Activated CD8-positive, alpha-beta memory T cell treated with anti-CD3 and anti-CD28 coated beads, Interleukin-2, amount 10 ng/mL, durations not matched to agents 7 days and 5 days (primary cell): ENCODE measurements around the gene ARSB. TPM values are rescaled to one million over a fixed set of nuclear protein-coding genes. Genes with fewer than 3 reads are reported as not detected.
"Not testable (repeated sequence)": the region's sequence is repeated elsewhere in the genome, so short reads cannot be mapped to it uniquely, and the experiment has no call there.

Experiments used
- ATAC-seq: fragments of 150-1000 bp; cut with Tn5 transposase; one replicate; pipeline ENCODE4 v1.10.0; 2021; ENCODE audit warnings: moderate library complexity
- CTCF ChIA-PET: fragments of 350-600 bp; sonication (Branson Sonifier 250); formaldehyde crosslinking; loops from one replicate; lab custom pipeline; 2021; ENCODE audit warnings: antibody characterized with exemption; lab: Charles Lee
- DNase-seq: peaks from one replicate; pipeline ENCODE4 v3.0.0-alpha.2; 2020
- H3K27ac Mint-ChIP-seq: one replicate; pipeline ENCODE4 v1.8.0; 2021; ENCODE audit warnings: mild to moderate bottlenecking, mixed read lengths
- H3K27me3 Mint-ChIP-seq: one replicate; pipeline ENCODE4 v1.8.0; 2021; ENCODE audit warnings: mixed read lengths
- H3K36me3 Mint-ChIP-seq: one replicate; pipeline ENCODE4 v1.8.0; 2021; ENCODE audit warnings: mild to moderate bottlenecking, mixed read lengths
- H3K4me1 Mint-ChIP-seq: one replicate; pipeline ENCODE4 v1.8.0; 2021; ENCODE audit warnings: mixed read lengths
- H3K4me3 Mint-ChIP-seq: one replicate; pipeline ENCODE4 v1.8.0; 2021; ENCODE audit warnings: mild to moderate bottlenecking, moderate library complexity, mixed read lengths
- H3K9me3 Mint-ChIP-seq: one replicate; pipeline ENCODE4 v1.8.0; 2022; ENCODE audit warnings: low read depth, mixed read lengths
- total RNA-seq, 2 experiments: library from RNA; stranded (reverse); gene quantifications; one replicate each; pipeline ENCODE4 v1.2.3, GENCODE V29; 2021

ARSB gene
- total RNA-seq, 2 experiments from 2014 or later: 12.3 to 13.0 TPM

- peaks cover 3% of the 10 kb centered on the region for H3K27me3 Mint-ChIP-seq
- H3K4me3 Mint-ChIP-seq: peak overlapping the region; percentile 88
- peak overlapping the region; percentile 97 for H3K27ac Mint-ChIP-seq
- ATAC-seq (peak; percentile 68), DNase-seq (peak; percentile 89)
- no peaks in the 10 kb centered on the region for H3K9me3 Mint-ChIP-seq
- CTCF ChIA-PET: interaction anchor here (0.9 to 5.4 kb wide), 3 partner anchors 37 to 245 kb away, joined by 3 to 49 read pairs (median 19); no protein-coding TSS in a partner anchor
- H3K4me1 Mint-ChIP-seq: peaks cover 38% of the 10 kb centered on the region
- no peaks in the 10 kb centered on the region for H3K36me3 Mint-ChIP-seq
These were observed 664 bp upstream of the ARSB start for GRCh38 chr5:78985725-78986223.

- peak; percentile 72 for ATAC-seq
- H3K4me1 Mint-ChIP-seq: peaks cover 45% of the 10 kb centered on the region
These were observed 533 bp downstream of the ARSB start for GRCh38 chr5:78984439-78985115.

GRCh38 chr5:78983601-78984438 is 1.3 kb downstream of the ARSB start:
- Mint-ChIP-seq H3K27me3 (peaks cover 3% of the 10 kb centered on the region), H3K27ac (peak overlapping the region; percentile 91), H3K4me1 (peaks cover 53% of the 10 kb centered on the region), H3K36me3 (no peaks in the 10 kb centered on the region), H3K4me3 (peak overlapping the region; percentile 89), H3K9me3 (no peaks in the 10 kb centered on the region)
- ATAC-seq (no peak), DNase-seq (no peak)
- CTCF ChIA-PET: interaction anchor here (0.7 to 5.4 kb wide), 6 partner anchors 10 to 149 kb away, joined by 3 to 49 read pairs (median 3); no protein-coding TSS in a partner anchor

More at GRCh38 chr5:78984439-78985115, 533 bp downstream of the ARSB start:
- Mint-ChIP-seq H3K4me3 (peak overlapping the region; percentile 89), H3K27me3 (peaks cover 3% of the 10 kb centered on the region), H3K36me3 (no peaks in the 10 kb centered on the region), H3K9me3 (no peaks in the 10 kb centered on the region), H3K27ac (peak overlapping the region; percentile 91)
- CTCF ChIA-PET: interaction anchor here (0.7 to 5.4 kb wide), 5 partner anchors 11 to 246 kb away, joined by 3 to 49 read pairs (median 3); no protein-coding TSS in a partner anchor
- DNase-seq: peak; percentile 82

GRCh38 chr5:78983194-78983593 is 1.9 kb downstream of the ARSB start:
- Mint-ChIP-seq H3K27ac (peak overlapping the region; percentile 91), H3K4me3 (peak overlapping the region; percentile 89), H3K4me1 (peaks cover 54% of the 10 kb centered on the region)
- not testable (repeated sequence) for DNase-seq, H3K9me3 Mint-ChIP-seq, H3K36me3 Mint-ChIP-seq, H3K27me3 Mint-ChIP-seq, ATAC-seq
- CTCF ChIA-PET: interaction anchor here (1.0 to 5.4 kb wide), 4 partner anchors 10 to 150 kb away, joined by 3 to 49 read pairs (median 11); no protein-coding TSS in a partner anchor

- H3K27me3 Mint-ChIP-seq: no peaks in the 10 kb centered on the region
- H3K9me3 Mint-ChIP-seq: no peaks in the 10 kb centered on the region
- H3K4me1 Mint-ChIP-seq: peaks cover 38% of the 10 kb centered on the region
- DNase-seq: no peak
- H3K4me3 Mint-ChIP-seq: no peak overlapping the region
- no peak for ATAC-seq
- no peaks in the 10 kb centered on the region for H3K36me3 Mint-ChIP-seq
- H3K27ac Mint-ChIP-seq: no peak overlapping the region
- CTCF ChIA-PET: interaction anchor here (0.8 to 1.9 kb wide), 2 partner anchors 93 to 153 kb away, joined by 3 to 6 read pairs; no protein-coding TSS in a partner anchor
These were observed 5.2 kb downstream of the ARSB start for GRCh38 chr5:78979909-78980308.

GRCh38 chr5:78979117-78979742 is 5.9 kb downstream of the ARSB start:
- Mint-ChIP-seq H3K27ac (no peak overlapping the region), H3K4me3 (no peak overlapping the region), H3K36me3 (no peaks in the 10 kb centered on the region), H3K4me1 (peaks cover 38% of the 10 kb centered on the region), H3K9me3 (no peaks in the 10 kb centered on the region), H3K27me3 (no peaks in the 10 kb centered on the region)
- CTCF ChIA-PET: interaction anchor here (1.9 kb wide), 1 partner anchor 154 kb away, joined by 6 read pairs; no protein-coding TSS in a partner anchor
- DNase-seq: no peak
- peak; percentile 29 for ATAC-seq

GRCh38 chr5:78975035-78975434 is 10.1 kb downstream of the ARSB start:
- peaks cover 13% of the 10 kb centered on the region for H3K4me1 Mint-ChIP-seq
- no peak overlapping the region for H3K27ac Mint-ChIP-seq
- no peaks in the 10 kb centered on the region for H3K36me3 Mint-ChIP-seq
- DNase-seq: no peak
- no peaks in the 10 kb centered on the region for H3K27me3 Mint-ChIP-seq
- ATAC-seq: no peak
- no peaks in the 10 kb centered on the region for H3K9me3 Mint-ChIP-seq
- H3K4me3 Mint-ChIP-seq: no peak overlapping the region
- CTCF ChIA-PET: interaction anchor here (1.7 kb wide), 1 partner anchor 47 kb away, joined by 4 read pairs; no protein-coding TSS in a partner anchor

- H3K4me3 Mint-ChIP-seq: no peak overlapping the region
- H3K27me3 Mint-ChIP-seq: no peaks in the 10 kb centered on the region
- no peaks in the 10 kb centered on the region for H3K9me3 Mint-ChIP-seq
- H3K27ac Mint-ChIP-seq: no peak overlapping the region
- no peak for ATAC-seq
- peaks cover 9% of the 10 kb centered on the region for H3K4me1 Mint-ChIP-seq
- no peaks in the 10 kb centered on the region for H3K36me3 Mint-ChIP-seq
- CTCF ChIA-PET: no interaction called here
- no peak for DNase-seq
These were observed 10.5 kb downstream of the ARSB start for GRCh38 chr5:78974601-78975000.

GRCh38 chr5:78974011-78974410 is 11.1 kb downstream of the ARSB start:
- Mint-ChIP-seq H3K4me3 (no peak overlapping the region), H3K27ac (no peak overlapping the region), H3K27me3 (no peaks in the 10 kb centered on the region), H3K4me1 (peaks cover 3% of the 10 kb centered on the region), H3K36me3 (no peaks in the 10 kb centered on the region), H3K9me3 (no peaks in the 10 kb centered on the region)
- DNase-seq (no peak), ATAC-seq (no peak)
- CTCF ChIA-PET: no interaction called here

- no peak for DNase-seq
- CTCF ChIA-PET: no interaction called here
These were observed 12.3 kb downstream of the ARSB start for GRCh38 chr5:78972654-78973428.

GRCh38 chr5:78971998-78972397 is 13.1 kb downstream of the ARSB start:
- H3K4me1 Mint-ChIP-seq: no peaks in the 10 kb centered on the region
- H3K9me3 Mint-ChIP-seq: no peaks in the 10 kb centered on the region
- ATAC-seq: no peak
- H3K36me3 Mint-ChIP-seq: peaks cover 5% of the 10 kb centered on the region
- no peak overlapping the region for H3K4me3 Mint-ChIP-seq
- H3K27me3 Mint-ChIP-seq: no peaks in the 10 kb centered on the region
- CTCF ChIA-PET: no interaction called here
- DNase-seq: no peak
- H3K27ac Mint-ChIP-seq: no peak overlapping the region

More at GRCh38 chr5:78972654-78973428, 12.3 kb downstream of the ARSB start:
- H3K4me3 Mint-ChIP-seq: no peak overlapping the region
- H3K27me3 Mint-ChIP-seq: no peaks in the 10 kb centered on the region
- no peak overlapping the region for H3K27ac Mint-ChIP-seq
- ATAC-seq: no peak
- H3K36me3 Mint-ChIP-seq: peaks cover 2% of the 10 kb centered on the region
- no peaks in the 10 kb centered on the region for H3K4me1 Mint-ChIP-seq
- H3K9me3 Mint-ChIP-seq: no peaks in the 10 kb centered on the region

GRCh38 chr5:78968781-78969180 is 16.3 kb downstream of the ARSB start:
- peaks cover 11% of the 10 kb centered on the region for H3K36me3 Mint-ChIP-seq
- H3K27me3 Mint-ChIP-seq: no peaks in the 10 kb centered on the region
- H3K4me3 Mint-ChIP-seq: no peak overlapping the region
- no peaks in the 10 kb centered on the region for H3K9me3 Mint-ChIP-seq
- CTCF ChIA-PET: no interaction called here
- no peak for ATAC-seq
- H3K4me1 Mint-ChIP-seq: no peaks in the 10 kb centered on the region
- DNase-seq: no peak
- no peak overlapping the region for H3K27ac Mint-ChIP-seq
